Suppressor macrophage treated with lipopolysaccharide for 4 hours (primary cell): ENCODE measurements around the gene ELMOD3.
A peak's percentile ranks its signal among the peaks of the same experiment; 100 is the strongest.
"Not testable (repeated sequence)": the region's sequence is repeated elsewhere in the genome, so short reads cannot be mapped to it uniquely, and the experiment has no call there.

Experiments
- DNase-seq: peaks from one replicate; pipeline ENCODE4 v3.0.0-alpha.2; 2020

Gene ELMOD3

DNA sequence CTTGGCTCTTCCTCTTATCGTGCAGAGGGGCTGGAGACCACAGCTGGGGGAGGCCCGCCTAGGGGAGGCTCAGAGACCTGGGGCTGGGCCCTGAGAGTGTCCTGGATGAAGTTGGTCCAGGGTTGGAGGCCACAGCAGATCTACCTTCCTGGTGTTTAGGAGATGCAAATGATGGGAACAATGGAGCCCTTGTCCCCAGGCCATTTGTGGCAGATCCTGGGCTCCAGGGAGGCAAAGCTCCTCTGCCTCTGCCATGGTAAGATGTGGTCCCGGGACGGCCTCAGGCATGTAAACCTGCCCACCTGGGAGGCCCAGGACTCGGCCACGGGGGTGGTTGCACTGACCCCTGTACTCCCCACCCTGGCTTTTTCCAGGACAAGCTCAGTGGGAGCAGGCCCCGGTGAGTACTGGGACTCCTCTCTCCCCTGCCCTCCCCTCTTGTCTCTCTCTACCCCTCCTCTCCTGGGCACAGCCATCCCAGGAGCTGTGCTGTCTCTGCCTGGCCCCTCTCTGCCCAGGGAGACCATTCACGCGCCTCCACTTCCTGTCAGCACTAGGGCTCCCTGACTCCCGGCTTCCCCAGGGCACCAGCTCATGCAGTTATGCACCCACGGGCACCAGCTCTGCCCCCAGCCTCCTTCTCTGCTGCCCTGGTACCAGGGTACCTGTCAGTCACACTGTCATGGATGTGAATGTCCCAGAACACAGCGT is 74.8 kb downstream of the ELMOD3 start:
- no peak for DNase-seq

DNA sequence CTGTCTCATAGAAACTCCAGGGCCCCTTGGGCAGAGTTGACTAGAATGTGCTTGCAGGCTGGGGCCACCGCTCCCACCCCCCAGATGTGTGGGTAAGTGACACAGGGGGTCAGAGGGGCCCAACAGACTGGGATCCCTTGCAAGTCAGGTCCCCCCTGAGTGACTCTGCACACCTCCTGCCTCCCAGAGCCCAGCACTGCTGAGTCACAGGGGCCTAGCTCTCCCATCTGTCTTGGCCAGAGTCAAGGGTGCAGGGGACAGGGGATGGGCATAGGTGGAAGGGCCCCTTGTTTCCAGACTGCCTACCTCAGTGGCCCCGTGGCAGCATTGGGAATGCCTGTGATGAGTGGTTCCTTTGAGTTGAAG is 75.3 kb downstream of the ELMOD3 start:
- no peak for DNase-seq

DNA sequence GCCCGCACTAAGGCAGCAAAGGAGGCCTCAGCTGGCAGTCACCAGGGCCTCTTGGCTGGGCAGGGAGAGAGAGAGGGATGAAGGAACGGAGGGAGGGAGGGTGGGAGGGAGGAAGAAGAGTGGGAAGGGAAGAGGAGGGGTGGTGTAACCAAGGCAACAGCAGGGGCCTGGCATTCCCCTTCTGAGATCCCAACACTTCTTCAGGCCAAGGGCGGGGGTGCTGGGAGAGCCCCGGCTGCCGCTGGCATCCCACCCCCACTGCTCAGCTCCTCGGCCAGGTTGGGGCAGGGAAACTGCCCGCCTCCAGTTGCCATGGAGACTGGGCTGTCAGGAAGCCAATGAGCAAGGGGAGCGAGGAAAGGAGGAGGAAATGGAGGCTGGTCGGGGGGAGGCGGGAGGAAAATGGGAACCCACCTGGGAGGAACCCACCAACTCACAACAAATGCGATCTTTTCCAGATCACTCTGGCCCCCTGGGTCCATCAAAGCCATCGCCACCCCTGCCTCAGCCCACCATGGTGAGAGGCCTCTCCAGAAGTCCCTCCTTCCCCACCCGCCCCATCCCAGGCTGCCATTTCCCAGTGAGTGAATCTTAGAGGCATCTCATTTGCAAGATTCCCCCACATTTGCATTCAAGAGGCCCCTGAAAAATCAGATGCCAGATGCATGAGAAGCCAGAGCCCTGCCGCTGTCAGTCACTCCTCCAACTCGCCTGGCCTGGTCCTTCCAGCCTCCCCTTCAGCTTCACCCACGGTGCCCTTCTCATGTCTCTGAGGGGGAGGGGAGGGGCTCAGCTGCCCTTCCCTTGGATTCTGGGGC is 76.4 kb downstream of the ELMOD3 start:
- DNase-seq: no peak

DNA sequence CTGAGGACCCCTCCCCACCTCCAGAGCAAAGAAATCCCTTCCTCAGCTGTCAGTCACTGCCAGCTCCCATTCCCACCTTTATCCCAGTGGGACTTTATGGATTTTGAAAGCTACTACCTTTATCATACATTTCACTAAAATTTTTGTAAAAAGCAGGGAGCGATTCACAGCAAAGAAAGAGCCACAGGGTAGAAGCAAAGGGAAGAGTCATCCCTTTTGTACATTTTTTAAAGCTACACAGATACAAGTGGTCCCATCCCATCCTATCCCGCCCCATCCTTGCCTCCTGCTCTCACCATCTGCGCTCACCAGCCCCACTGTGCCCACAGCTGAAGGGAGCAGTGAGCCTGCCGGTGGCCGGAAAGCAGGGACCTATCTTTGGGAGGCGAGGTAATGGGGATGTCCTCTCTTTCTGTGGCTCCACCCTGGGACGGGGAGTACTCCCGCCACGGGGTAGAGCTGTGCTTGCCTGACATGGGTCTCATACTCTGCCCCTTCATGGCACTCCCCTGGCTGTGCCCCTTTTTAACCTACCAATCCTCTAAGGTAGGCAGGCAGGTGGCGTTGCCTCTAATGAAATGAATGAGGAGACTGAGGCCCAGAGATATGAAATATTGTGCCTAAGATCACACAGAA is 77.1 kb downstream of the ELMOD3 start:
- no peak for DNase-seq

DNA sequence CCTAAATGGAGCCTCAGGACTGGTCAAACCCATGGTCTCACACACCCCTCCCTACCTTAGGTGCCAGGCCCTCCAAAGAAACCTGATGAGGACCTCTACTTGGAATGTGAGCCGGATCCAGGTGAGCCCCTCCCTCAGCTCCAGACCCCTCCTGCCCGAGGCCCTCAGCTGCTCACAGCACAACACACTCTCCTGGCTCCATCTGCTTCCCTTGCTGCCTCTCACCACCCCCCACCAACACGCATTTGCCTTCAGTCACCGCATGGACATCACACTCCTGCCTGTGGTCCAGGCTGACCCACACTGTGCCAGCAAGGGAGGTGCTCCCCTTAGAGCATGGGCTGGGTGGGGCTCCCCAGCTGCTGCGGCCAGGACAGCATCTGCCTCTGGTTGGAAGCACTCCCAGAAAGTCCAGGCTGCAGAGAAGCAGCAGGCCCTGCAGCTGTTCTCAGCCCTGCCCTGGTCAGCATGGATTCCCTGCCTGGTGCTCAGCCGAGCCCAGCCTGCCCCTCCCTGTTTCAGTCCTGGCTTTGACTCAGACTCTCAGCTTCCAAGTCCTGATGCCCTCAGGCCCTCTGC is 79.0 kb downstream of the ELMOD3 start:
- no peak for DNase-seq

DNA sequence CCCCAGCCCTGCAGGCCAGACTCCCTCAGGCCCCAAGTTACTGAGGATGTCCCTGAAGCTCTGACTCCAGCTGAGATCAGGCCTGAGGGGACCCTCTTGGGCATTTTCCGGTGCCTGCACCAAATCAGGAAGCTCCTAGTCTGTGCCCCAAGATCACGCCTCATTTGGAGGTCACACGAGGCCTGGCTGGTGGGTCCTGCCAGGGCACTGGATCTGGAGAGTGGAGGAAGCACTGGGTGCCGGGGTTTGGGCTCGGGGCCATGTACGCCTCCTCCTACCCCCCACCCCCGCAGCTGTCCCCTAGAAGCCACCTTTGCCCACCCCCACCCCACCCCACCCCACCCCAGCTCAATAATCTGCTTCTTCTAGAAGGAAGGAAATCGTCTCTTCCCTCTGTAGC is 80.1 kb downstream of the ELMOD3 start:
- DNase-seq: no peak

DNA sequence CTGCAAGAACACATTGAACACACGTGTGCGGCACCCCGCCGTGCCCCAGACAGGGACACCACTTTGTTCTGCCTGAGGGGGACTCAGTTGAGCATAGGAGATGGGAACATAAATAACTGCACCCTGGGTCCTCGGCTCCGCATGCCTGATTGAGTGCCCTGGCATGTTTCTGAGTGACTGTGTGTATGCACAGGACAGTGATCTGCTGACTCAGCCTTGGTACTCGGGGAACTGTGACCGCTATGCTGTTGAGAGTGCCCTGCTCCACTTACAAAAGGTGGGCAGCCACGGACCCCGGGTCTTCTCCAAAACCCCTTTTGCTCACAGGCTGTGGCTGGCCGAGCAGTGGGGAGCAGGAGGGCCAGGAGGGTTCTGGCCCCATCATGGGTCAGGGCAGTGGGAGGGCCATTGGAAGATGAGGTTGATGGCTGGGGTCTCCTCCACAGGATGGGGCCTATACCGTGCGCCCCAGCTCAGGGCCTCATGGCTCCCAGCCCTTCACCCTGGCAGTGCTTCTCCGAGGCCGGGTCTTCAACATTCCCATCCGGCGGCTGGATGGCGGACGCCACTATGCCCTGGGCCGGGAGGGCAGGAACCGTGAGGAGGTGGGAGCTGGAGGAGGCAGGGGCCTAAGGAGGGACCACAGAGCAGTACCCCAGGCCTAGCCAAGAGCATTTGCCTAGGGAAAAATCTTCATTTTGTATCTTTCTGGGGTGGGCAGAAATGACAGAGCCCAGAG is 80.8 kb downstream of the ELMOD3 start:
- no peak for DNase-seq

DNA sequence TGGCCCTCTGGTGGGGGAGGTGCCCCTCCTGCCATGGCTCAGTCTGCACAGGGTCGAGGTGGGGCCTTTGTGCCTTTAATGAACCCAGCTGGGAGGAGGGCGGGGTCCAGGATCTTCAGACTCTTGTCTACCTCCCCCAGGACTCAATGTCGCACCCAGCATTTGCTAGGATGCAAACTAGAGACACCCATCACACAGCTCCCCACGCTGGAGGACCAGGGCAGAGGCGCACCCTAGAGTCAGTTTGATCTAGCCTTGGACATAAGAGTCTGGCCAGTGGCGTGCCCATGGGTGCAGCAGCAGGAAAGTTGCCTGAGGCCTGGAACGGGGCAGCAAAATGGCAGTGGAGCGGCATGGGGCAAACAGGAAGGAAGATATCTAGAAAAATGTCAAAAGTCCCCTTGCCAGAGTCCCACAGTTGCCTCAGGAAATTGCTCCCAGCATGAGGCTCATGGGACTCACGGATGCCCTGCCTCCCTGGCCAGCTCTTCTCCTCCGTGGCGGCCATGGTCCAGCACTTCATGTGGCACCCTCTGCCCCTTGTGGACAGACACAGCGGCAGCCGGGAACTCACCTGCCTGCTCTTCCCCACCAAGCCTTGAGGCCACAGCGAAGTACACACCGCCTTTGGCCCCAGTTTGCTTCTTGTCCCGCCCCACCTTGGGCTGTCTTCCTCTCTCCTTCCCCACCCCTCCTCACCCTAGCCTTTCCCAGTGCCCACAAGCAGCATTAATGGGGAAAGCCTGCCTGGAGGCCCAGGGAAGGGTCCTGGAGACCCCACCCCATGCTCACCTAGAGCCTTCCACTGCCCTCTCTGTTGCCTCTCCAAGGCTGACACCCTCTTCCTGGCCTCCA is 81.6 kb downstream of the ELMOD3 start:
- DNase-seq: no peak

DNA sequence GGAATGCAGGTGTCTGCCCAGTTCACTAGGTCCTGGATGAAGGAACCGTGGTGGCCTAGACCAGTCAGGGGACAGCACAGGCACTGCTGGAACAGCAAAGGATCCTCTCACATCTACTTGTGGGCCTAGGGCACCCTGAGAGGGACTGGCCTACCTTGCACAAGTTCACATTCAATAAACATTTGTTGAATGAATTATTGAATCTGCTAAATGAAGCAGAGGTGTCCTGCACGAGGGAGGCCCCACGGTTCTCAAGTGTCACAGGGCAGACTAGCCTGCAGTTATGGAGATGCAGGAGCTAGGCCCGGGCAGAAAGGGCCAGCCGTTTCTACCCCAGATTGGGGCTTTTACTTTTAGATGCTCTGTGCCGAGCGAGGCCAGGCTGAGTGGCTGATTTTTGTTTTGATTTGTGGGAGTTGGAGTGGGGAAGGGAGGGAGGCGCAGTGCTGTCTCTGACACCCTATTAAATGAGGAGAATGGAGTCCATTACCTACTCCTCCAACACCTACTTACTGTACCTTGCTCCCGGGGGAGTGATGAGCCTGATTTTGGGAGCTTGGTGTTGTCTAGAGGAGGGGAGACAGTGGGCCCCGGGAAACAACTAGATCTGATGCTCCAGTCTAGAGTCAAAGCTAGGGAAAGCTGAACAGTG is 82.4 kb downstream of the ELMOD3 start:
- DNase-seq: no peak

DNA sequence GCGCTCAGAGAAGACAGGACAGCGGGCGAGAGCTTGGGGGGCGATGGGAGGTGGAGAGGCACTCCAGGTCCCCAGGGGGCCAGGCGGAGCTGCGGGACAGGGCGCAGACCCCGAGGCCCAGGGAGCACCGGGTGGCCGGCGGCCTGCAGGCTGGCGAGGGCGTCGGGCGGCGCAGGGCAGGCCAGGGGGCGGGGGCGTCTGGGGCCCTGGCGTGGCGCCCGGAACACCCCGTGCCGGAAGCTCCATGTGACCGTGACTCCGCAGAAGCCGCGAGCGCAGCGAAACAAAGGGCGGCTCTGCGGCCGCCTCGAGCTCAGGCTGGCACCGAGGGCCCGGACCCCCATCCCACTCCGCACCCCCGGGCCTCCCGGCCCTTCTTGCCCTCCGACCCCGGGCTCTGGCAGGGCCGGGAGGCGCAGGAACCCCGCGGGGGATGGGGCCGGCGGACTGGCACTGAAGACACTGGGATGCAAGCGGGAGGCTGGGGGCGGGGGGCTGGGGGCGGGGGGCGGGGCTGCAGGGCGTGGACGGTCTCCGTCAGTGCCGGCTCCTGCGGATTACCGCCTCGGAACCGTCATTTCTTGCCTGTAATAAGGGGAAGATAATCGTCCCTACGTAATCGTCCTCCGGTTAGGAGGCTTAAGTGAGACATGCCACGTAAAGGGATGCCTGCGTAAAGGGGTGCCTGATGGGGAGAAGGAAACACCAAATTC is 83.1 kb downstream of the ELMOD3 start:
- DNase-seq: peak; percentile 96

DNA sequence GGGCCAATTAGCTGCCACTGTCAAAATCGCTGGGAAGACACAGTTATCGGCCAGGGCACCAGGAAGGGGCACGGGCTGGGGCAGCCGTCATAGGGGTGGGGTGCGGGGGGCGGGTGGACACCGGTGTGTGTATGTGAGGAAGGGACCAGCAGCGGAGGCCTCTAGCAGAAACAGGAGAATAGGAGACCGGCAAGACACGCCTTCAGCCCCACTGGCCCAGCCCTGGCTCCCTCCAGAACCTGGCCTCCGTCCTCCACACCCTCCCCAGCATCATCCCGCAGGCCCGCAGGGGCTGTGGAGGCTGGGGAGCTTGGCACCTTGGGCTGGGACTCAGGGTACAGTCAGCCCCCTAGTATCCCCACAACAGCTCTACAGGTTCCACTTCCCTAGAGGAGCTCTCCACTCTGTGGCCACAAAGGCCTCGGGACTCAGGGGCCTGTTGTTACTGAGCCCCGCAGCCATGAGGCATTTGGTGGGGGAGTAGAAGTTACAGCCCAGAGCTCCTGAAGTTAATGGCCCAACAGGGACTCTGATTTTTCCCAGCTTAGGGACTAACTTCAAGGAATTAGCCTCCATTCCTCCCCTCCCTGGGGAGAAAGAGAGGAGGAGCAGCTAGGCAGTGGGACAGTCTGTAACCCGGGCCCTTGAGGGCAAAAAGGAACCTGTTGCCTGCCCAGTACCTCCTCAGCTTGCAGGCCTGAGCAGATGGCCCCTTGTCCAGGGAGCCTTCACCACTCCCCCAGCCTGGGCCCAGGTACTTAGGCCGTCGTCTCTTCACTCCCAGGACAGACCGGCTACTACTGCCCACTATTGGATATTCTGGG is 83.8 kb downstream of the ELMOD3 start:
- DNase-seq: no peak

DNA sequence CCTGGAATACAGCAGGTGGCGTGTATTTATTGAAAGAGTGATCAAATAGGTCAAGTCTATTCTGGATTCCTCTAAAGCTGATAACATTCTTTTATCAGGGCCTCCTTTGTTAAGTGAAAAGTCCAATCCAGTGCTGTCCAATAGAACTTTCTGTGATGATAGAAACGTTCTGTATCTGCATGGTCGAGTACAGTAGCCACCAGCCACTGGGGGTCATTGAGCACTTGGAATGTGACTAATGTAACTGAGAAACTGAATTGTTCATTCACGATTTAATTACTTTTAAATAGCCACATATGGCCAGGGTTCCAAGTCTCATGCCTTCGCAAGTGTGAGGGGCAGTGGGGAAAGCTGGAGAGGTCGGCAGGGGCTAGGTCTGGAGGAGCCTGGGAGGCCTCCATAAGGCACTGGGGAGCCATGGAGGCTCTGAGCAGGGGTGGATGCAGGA is 84.5 kb downstream of the ELMOD3 start:
- DNase-seq: no peak

DNA sequence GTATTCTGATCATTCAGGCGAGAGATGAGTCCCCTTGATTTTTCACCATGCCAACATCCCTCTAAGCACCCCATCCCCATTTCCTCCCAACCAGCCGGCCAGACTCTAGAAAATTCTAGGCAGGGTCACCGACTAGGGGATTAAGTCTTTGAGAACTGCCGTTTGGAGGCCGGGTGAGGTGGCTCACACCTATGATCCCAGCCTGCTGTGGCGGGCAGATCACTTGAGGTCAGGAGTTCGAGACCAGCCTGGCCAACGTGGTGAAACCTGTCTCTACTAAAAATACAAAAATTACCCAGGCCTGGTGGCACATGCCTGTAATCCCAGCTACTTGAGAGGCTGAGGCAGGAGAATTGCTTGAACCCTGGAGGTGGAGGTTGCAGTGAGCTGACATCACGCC is 85.0 kb downstream of the ELMOD3 start:
- DNase-seq: not testable (repeated sequence)

DNA sequence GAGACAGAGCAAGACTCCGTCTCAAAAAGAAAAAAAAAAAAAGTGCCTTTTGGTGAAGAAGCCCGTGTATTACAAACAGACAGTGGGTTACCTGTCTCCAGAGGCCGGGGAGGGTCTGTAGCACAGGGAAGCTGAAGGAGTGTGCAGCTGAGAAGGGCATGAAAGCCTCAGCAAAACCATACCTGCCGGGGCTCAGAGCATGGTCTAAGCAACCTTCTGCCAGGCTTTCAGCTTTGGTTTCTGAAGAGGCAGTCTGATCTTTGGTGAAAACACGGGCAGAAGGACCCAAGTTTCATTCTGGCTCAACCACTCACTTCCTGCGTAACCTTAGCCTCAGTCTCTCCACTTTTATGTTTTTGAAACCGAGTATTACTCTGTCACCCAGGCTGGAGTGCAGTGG is 85.4 kb downstream of the ELMOD3 start:
- no peak for DNase-seq

DNA sequence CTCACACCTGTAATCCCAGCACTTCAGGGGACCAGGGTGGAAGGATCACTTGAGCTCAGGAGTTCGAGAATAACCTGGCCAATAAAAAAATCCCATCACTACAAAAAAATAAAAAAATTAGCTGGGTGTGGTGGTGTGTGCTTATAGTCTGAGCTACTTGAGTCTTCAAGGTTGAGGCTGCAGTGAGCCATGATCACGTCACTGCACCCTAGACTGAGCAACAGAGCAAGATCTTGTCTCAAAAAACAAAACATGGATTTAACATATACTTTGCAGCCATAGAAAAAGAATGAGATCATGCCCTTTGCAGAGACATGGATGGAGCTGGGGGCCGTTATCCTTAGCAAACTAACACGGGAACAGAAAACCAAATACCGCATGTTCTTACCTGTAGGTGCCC is 86.2 kb downstream of the ELMOD3 start:
- DNase-seq: no peak
